ENCODE measurements around the gene PABPC1L. TPM values are rescaled to one million over a fixed set of nuclear protein-coding genes. Genes with fewer than 3 reads are reported as not detected.

PABPC1L gene
- total and polyA plus RNA-seq, 2 of the 13 experiments (the other 11 are each of a cell fraction or from before 2014, with no cell fraction given), result 30.8 to 252 TPM

DNA sequence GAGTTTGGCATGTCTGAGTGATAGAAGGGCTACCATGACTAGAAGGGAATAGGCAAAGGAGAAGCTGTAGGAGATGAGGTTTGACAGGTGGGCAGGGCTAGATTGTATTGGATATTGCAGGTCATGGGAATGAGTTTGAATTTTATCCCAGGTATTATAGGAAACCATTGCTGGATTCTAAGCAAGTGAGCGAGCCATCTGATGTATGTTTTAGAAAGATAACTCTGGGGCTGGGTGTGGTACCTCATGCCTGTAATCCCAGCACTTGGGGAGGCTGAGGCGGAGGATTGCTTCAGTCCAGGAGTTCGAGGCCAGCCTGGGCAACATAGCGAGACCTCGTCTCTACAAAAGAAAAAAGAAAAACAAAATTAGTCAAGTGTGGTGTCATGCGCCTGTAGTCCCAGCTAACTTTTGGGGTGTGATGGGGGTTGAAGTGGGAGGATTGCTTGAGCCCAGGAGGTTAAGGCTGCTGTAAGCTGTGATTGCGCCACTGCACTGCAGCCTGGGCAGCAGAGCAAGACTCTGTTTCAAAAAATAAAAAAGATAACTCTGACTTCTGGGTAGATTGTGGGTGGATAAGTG, 73.3 kb downstream of the PABPC1L start:
- ChIA-PET CTCF (ENCODE audit: low intra/inter-chr PET ratio, low total read pairs) (no interaction called here), POLR2A (no interaction called here)
- 98% methylated on average over 7 of the region's 7 CpGs for WGBS (ENCODE audit: low lambda C conversion rate)
- Histone ChIP-seq H3K4me3 (replicated peaks in 1 of 3; ENCODE audit: insufficient read depth in 1 of 3, low read depth in 2 of 3, low read length in 3 of 3) (no peak overlapping the region), H3K4me1 (ENCODE audit: insufficient read depth, low read length) (no peaks in the 10 kb centered on the region), H3K79me2 (ENCODE audit: insufficient read depth, low read length) (no peaks in the 10 kb centered on the region), H3K9me3 (ENCODE audit: low read length) (no peaks in the 10 kb centered on the region), H4K20me1 (ENCODE audit: insufficient read depth, low read length) (no peaks in the 10 kb centered on the region), H3K4me2 (ENCODE audit: low read depth, low read length) (no peak overlapping the region), H3K9ac (ENCODE audit: insufficient read depth, low read depth, low read length) (no peak overlapping the region), H3K36me3 (replicated peaks in 1 of 2; ENCODE audit: control insufficient read depth in 1 of 2, insufficient read depth in 2 of 2, low read length in 2 of 2) (peaks cover 14 to 69% of the 10 kb centered on the region in 2 experiments), H3K27me3 (ENCODE audit: control insufficient read depth in 1 of 2, insufficient read depth in 2 of 2, low read length in 2 of 2) (no peaks in the 10 kb centered on the region), H2AFZ (ENCODE audit: low read length) (no peak overlapping the region), H3K27ac (ENCODE audit: extremely low read length, insufficient read depth, low read length) (no peak overlapping the region)
- no peak for ATAC-seq
- FAIRE-seq, result no peak
- DNase-seq (ENCODE audit: low spot score), result no peak
- no TSS peak for BruUV-seq (replicated peaks)
- TF ChIP-seq ZNF121 (CRISPR knock-in tag; IDR thresholded peaks at IDR 0.05) (peak; percentile 69), CENPT (CRISPR knock-in tag; IDR thresholded peaks at IDR 0.05; ENCODE audit: low read depth) (no peak), CEBPB (IDR thresholded peaks at IDR 0.05; ENCODE audit: borderline replicate concordance, low read depth, low read length) (peak; percentile 42), TCF7 (IDR thresholded peaks at IDR 0.05; ENCODE audit: low read depth) (no peak)
- in situ Hi-C loops (cut with HindIII; ENCODE audit: extremely low pct_ligation_motif_present, low pct_unique_long_range_greater_than_20kb), result no loop called here
- intact Hi-C loops (cut with micrococcal nuclease; ENCODE audit: unreplicated experiment), result no loop called here

DNA sequence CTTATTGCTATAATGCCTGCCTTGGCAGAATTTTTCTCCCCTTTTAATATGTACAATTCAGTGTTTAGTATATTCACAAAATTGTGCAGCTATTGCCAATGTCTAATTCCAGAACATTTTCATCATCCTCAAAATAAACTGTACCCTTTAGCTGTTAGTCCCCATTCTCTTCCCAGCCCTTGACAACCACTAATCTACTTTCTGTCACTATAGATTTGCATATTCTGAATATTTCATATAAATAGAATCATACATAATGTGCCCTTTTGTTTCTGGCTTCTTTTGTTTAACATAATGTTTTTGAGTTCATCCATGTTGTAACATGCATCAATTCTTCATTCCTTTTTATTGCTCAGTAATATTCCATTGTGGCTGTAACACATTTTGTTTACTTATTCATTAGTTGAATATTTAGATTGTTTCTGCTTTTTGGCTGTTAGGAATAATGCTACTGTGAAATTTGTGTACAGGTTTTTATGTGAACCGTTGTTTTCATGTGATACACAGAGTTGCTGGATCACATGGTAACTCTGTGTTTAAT, 78.8 kb downstream of the PABPC1L start:
- H3K4me3 ChIP-seq (replicated peaks in 1 of 3; ENCODE audit: insufficient read depth in 1 of 3, low read depth in 2 of 3, low read length in 3 of 3), result no peak overlapping the region
- DNase-seq (ENCODE audit: low spot score) (no peak), ATAC-seq (no peak), FAIRE-seq (no peak)
- H3K9ac ChIP-seq (ENCODE audit: insufficient read depth, low read depth, low read length), result no peak overlapping the region
- no peak overlapping the region for H3K27ac ChIP-seq (ENCODE audit: extremely low read length, insufficient read depth, low read length)
- no peak overlapping the region for H3K4me2 ChIP-seq (ENCODE audit: low read depth, low read length)
- no TSS peak for BruUV-seq (replicated peaks)
- H3K36me3 ChIP-seq (replicated peaks in 1 of 2; ENCODE audit: control insufficient read depth in 1 of 2, insufficient read depth in 2 of 2, low read length in 2 of 2), result peaks cover 5 to 33% of the 10 kb centered on the region in 2 experiments
- H3K27me3 ChIP-seq (ENCODE audit: control insufficient read depth in 1 of 2, insufficient read depth in 2 of 2, low read length in 2 of 2), result no peaks in the 10 kb centered on the region
- no peaks in the 10 kb centered on the region for H4K20me1 ChIP-seq (ENCODE audit: insufficient read depth, low read length)
- WGBS (ENCODE audit: low lambda C conversion rate), result 97% methylated on average over 1 of the region's 1 CpG
- H3K9me3 ChIP-seq (ENCODE audit: low read length), result no peaks in the 10 kb centered on the region
- no peak overlapping the region for H2AFZ ChIP-seq (ENCODE audit: low read length)
- no peaks in the 10 kb centered on the region for H3K4me1 ChIP-seq (ENCODE audit: insufficient read depth, low read length)
- CTCF ChIA-PET (ENCODE audit: low intra/inter-chr PET ratio, low total read pairs), result no interaction called here
- peaks cover 5% of the 10 kb centered on the region for H3K79me2 ChIP-seq (ENCODE audit: insufficient read depth, low read length)
- intact Hi-C loops (cut with micrococcal nuclease; ENCODE audit: unreplicated experiment) (no loop called here), in situ Hi-C loops (cut with HindIII; ENCODE audit: extremely low pct_ligation_motif_present, low pct_unique_long_range_greater_than_20kb) (no loop called here)
- POLR2A ChIA-PET, result interaction anchor here (1.5 to 2.0 kb wide), 2 partner anchors 27 to 29 kb away, joined by 3 to 7 read pairs; partner anchors contain the start of gene TOMM34
- TF ChIP-seq ZNF746 (CRISPR knock-in tag; IDR thresholded peaks at IDR 0.05) (no peak), HIVEP1 (CRISPR knock-in tag; IDR thresholded peaks at IDR 0.05) (no peak), NR1H2 (CRISPR knock-in tag; IDR thresholded peaks at IDR 0.05; ENCODE audit: borderline replicate concordance, low read depth) (no peak), ZNF772 (CRISPR knock-in tag; IDR thresholded peaks at IDR 0.05) (no peak), YEATS4 (CRISPR knock-in tag; IDR thresholded peaks at IDR 0.05; ENCODE audit: borderline replicate concordance) (no peak), SOX5 (CRISPR knock-in tag; IDR thresholded peaks at IDR 0.05; ENCODE audit: borderline replicate concordance) (no peak), POLR2AphosphoS2 (IDR thresholded peaks at IDR 0.05; ENCODE audit: low read depth, low read length) (no peak), CHD2 (IDR thresholded peaks at IDR 0.05; ENCODE audit: low read depth, low read length) (no peak), MTA3 (CRISPR knock-in tag; IDR thresholded peaks at IDR 0.05) (no peak)
- TF ChIP-seq, protein P1, sequence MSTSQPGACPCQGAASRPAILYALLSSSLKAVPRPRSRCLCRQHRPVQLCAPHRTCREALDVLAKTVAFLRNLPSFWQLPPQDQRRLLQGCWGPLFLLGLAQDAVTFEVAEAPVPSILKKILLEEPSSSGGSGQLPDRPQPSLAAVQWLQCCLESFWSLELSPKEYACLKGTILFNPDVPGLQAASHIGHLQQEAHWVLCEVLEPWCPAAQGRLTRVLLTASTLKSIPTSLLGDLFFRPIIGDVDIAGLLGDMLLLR (CRISPR knock-in tag; IDR thresholded peaks at IDR 0.05), result no peak

Measured in HepG2 (cell line).